SH-SY5Y (cell line): ENCODE results near the gene CBR4.

Experiments used
- GATA2 ChIP-seq: IDR thresholded peaks from 2 replicates; pipeline ENCODE4 v1.6.1; 2011; ENCODE audit warnings: mild to moderate bottlenecking, low read depth, low read length
- GATA3 ChIP-seq: IDR thresholded peaks from 2 replicates; pipeline ENCODE4 v1.6.1; 2011; ENCODE audit warnings: low read depth, mild to moderate bottlenecking, low read length, moderate library complexity

The CBR4 gene

GRCh38 chr4:168981460-168981859, 28.6 kb downstream of the CBR4 start:
- TF ChIP-seq GATA2 (no peak), GATA3 (no peak)

GRCh38 chr4:168979338-168979737, 30.7 kb downstream of the CBR4 start:
- TF ChIP-seq GATA2, result no peak
- no peak for TF ChIP-seq GATA3

GRCh38 chr4:168978001-168978700, 31.9 kb downstream of the CBR4 start:
- TF ChIP-seq GATA2, result no peak

- TF ChIP-seq GATA3 (no peak), GATA2 (no peak)
Observed at GRCh38 chr4:168972596-168972995, 37.5 kb downstream of the CBR4 start.

- TF ChIP-seq GATA3 (no peak), GATA2 (no peak)
Observed at GRCh38 chr4:168960716-168961115, 49.3 kb downstream of the CBR4 start.

- TF ChIP-seq GATA2 (no peak), GATA3 (no peak)
Observed at GRCh38 chr4:168955674-168956073, 54.4 kb downstream of the CBR4 start.

GRCh38 chr4:168945291-168945690, 64.8 kb downstream of the CBR4 start:
- TF ChIP-seq GATA3 (no peak), GATA2 (no peak)

GRCh38 chr4:168942985-168943384, 67.1 kb downstream of the CBR4 start:
- TF ChIP-seq GATA3, result no peak
- no peak for TF ChIP-seq GATA2
